Mucosa of rectum (tissue), 2 donors: Measurements from ENCODE around the gene SLC38A3.
"Not testable (repeated sequence)": the region's sequence is repeated elsewhere in the genome, so short reads cannot be mapped to it uniquely, and the experiment has no call there.

Source experiments
- H3K27ac ChIP-seq, 2 donors: one replicate each; pipeline ENCODE4 v1.7.0; 2013; ENCODE audit warnings: inconsistent platforms in 2 of 2, low read depth in 2 of 2, low read length in 2 of 2
- H3K27me3 ChIP-seq, 2 donors: one replicate each; pipeline ENCODE4 v1.7.0; 2013; ENCODE audit warnings: low read length in 2 of 2; ENCODE audit not compliant: control insufficient read depth in 2 of 2, insufficient read depth in 2 of 2
- H3K36me3 ChIP-seq, 2 donors: one replicate each; pipeline ENCODE4 v1.7.0; 2013; ENCODE audit warnings: low read length in 2 of 2; ENCODE audit not compliant: control insufficient read depth in 2 of 2, insufficient read depth in 2 of 2
- H3K4me1 ChIP-seq, 2 donors: one replicate each; pipeline ENCODE4 v1.7.0; 2013; ENCODE audit warnings: low read length in 2 of 2, mild to moderate bottlenecking in 1 of 2; ENCODE audit not compliant: control insufficient read depth in 2 of 2, insufficient read depth in 2 of 2
- H3K4me3 ChIP-seq, 2 donors: one replicate each; pipeline ENCODE4 v1.7.0; 2013; ENCODE audit warnings: low read length in 2 of 2
- H3K9ac ChIP-seq, 2 donors: one replicate each; pipeline ENCODE4 v1.7.0; 2013; ENCODE audit warnings: low read length in 2 of 2, low read depth in 1 of 2, mild to moderate bottlenecking in 1 of 2
- H3K9me3 ChIP-seq, 2 donors: one replicate each; pipeline ENCODE4 v1.7.0; 2013; ENCODE audit warnings: low read length in 2 of 2; ENCODE audit not compliant: control insufficient read depth in 2 of 2
- donor health status: healthy.
- donor health status: Normal muscosa, but diverticular disease.

The SLC38A3 gene

GRCh38 chr3:50219285-50219684, 14.2 kb downstream of the SLC38A3 start:
- no peaks in the 10 kb centered on the region for H3K9me3 ChIP-seq

GRCh38 chr3:50220109-50220508, 15.0 kb downstream of the SLC38A3 start:
- H3K4me3 ChIP-seq, result no peak overlapping the region
- H3K36me3 ChIP-seq, result no peaks in the 10 kb centered on the region
- H3K9me3 ChIP-seq, result no peaks in the 10 kb centered on the region
- H3K4me1 ChIP-seq, result no peaks in the 10 kb centered on the region
- H3K27ac ChIP-seq, result no peak overlapping the region
- no peak overlapping the region for H3K9ac ChIP-seq
- H3K27me3 ChIP-seq, result peaks cover 0 to 6% of the 10 kb centered on the region in 2 donors

More at GRCh38 chr3:50219285-50219684, 14.2 kb downstream of the SLC38A3 start:
- Histone ChIP-seq H3K27ac (no peak overlapping the region), H3K4me1 (no peaks in the 10 kb centered on the region), H3K36me3 (no peaks in the 10 kb centered on the region), H3K27me3 (peaks cover 0 to 3% of the 10 kb centered on the region in 2 donors), H3K4me3 (no peak overlapping the region), H3K9ac (no peak overlapping the region)

GRCh38 chr3:50221051-50221410, 16.0 kb downstream of the SLC38A3 start:
- H3K36me3 ChIP-seq, result no peaks in the 10 kb centered on the region
- H3K4me3 ChIP-seq, result no peak overlapping the region
- peaks cover 0 to 6% of the 10 kb centered on the region in 2 donors for H3K27me3 ChIP-seq
- no peaks in the 10 kb centered on the region for H3K9me3 ChIP-seq
- no peak overlapping the region for H3K9ac ChIP-seq
- H3K27ac ChIP-seq, result no peak overlapping the region
- peaks cover 2% of the 10 kb centered on the region in 2 donors for H3K4me1 ChIP-seq

- Histone ChIP-seq H3K9ac (no peak overlapping the region), H3K9me3 (no peaks in the 10 kb centered on the region), H3K27ac (no peak overlapping the region), H3K27me3 (peaks cover 0 to 6% of the 10 kb centered on the region in 2 donors), H3K4me3 (no peak overlapping the region), H3K36me3 (no peaks in the 10 kb centered on the region), H3K4me1 (peaks cover 6% of the 10 kb centered on the region in 2 donors)
Observed at GRCh38 chr3:50221411-50222168, 16.5 kb downstream of the SLC38A3 start.

- no peaks in the 10 kb centered on the region for H3K9me3 ChIP-seq
- H3K4me1 ChIP-seq, result peaks cover 10% of the 10 kb centered on the region in 2 donors
- no peak overlapping the region for H3K4me3 ChIP-seq
- H3K27ac ChIP-seq, result no peak overlapping the region
- peaks cover 0 to 6% of the 10 kb centered on the region in 2 donors for H3K27me3 ChIP-seq
- H3K9ac ChIP-seq, result no peak overlapping the region
- no peaks in the 10 kb centered on the region for H3K36me3 ChIP-seq
Observed at GRCh38 chr3:50222169-50222528, 17.1 kb downstream of the SLC38A3 start.

- Histone ChIP-seq H3K9ac (no peak overlapping the region), H3K4me3 (no peak overlapping the region), H3K36me3 (no peaks in the 10 kb centered on the region), H3K27ac (no peak overlapping the region), H3K4me1 (peaks cover 17 to 18% of the 10 kb centered on the region in 2 donors), H3K9me3 (no peaks in the 10 kb centered on the region), H3K27me3 (peaks cover 0 to 6% of the 10 kb centered on the region in 2 donors)
Observed at GRCh38 chr3:50224639-50225038, 19.6 kb downstream of the SLC38A3 start.

- Histone ChIP-seq H3K4me3 (peak overlapping the region; percentile 73 to 77), H3K4me1 (peaks cover 21 to 22% of the 10 kb centered on the region in 2 donors), H3K9ac (peak overlapping the region; percentile 60 to 71), H3K36me3 (no peaks in the 10 kb centered on the region), H3K9me3 (no peaks in the 10 kb centered on the region), H3K27me3 (peaks cover 0 to 6% of the 10 kb centered on the region in 2 donors), H3K27ac (peak overlapping the region; percentile 9 to 28)
Observed at GRCh38 chr3:50226888-50227389, 21.9 kb downstream of the SLC38A3 start.

GRCh38 chr3:50227390-50228183, 22.5 kb downstream of the SLC38A3 start:
- peaks cover 21 to 22% of the 10 kb centered on the region in 2 donors for H3K4me1 ChIP-seq
- H3K27me3 ChIP-seq, result peaks cover 0 to 6% of the 10 kb centered on the region in 2 donors
- H3K4me3 ChIP-seq, result peak overlapping the region; percentile 77 to 93
- no peaks in the 10 kb centered on the region for H3K9me3 ChIP-seq
- H3K36me3 ChIP-seq, result no peaks in the 10 kb centered on the region
- peak overlapping the region; percentile 70 to 77 for H3K27ac ChIP-seq
- H3K9ac ChIP-seq, result peak overlapping the region; percentile 71 to 80

- not testable (repeated sequence) for H3K36me3 ChIP-seq, H3K9me3 ChIP-seq, H3K27me3 ChIP-seq
- Histone ChIP-seq H3K4me1 (peaks cover 21 to 22% of the 10 kb centered on the region in 2 donors), H3K9ac (peak overlapping the region in 1 of 2 donors; percentile 80), H3K4me3 (peak overlapping the region; percentile 76 to 93), H3K27ac (peak overlapping the region in 1 of 2 donors; percentile 77)
Observed at GRCh38 chr3:50228184-50228763, 23.2 kb downstream of the SLC38A3 start.

- H3K4me3 ChIP-seq, result no peak overlapping the region
- H3K36me3 ChIP-seq, result no peaks in the 10 kb centered on the region
- no peaks in the 10 kb centered on the region for H3K9me3 ChIP-seq
- peaks cover 21 to 22% of the 10 kb centered on the region in 2 donors for H3K4me1 ChIP-seq
- H3K27ac ChIP-seq, result no peak overlapping the region
- H3K9ac ChIP-seq, result no peak overlapping the region
- H3K27me3 ChIP-seq, result peaks cover 0 to 3% of the 10 kb centered on the region in 2 donors
Observed at GRCh38 chr3:50229490-50229889, 24.4 kb downstream of the SLC38A3 start.
